Right forelimb (tissue), 1 donor: ENCODE data around the gene MMP20.
"Not testable (repeated sequence)": the region's sequence is repeated elsewhere in the genome, so short reads cannot be mapped to it uniquely, and the experiment has no call there.

ENCODE experiments used
- DNase-seq: peaks from one replicate; pipeline ENCODE4 v3.0.0-alpha.2; 2018

MMP20 gene

GRCh38 chr11:102625177-102625576, at the start of gene MMP20:
TSS of gene MMP20 (minus strand) at chr11:102625332. CDS start at chr11:102625319, 13 bp downstream.
- DNase-seq = no peak

GRCh38 chr11:102669664-102670063, 44.5 kb upstream of the MMP20 start:
- DNase-seq = no peak

- DNase-seq = no peak
These were observed 41.3 kb upstream of the MMP20 start for GRCh38 chr11:102666331-102666957.

- DNase-seq = no peak
These were observed 39.0 kb upstream of the MMP20 start for GRCh38 chr11:102664001-102664752.

GRCh38 chr11:102662607-102663006, 37.5 kb upstream of the MMP20 start:
- DNase-seq = no peak

GRCh38 chr11:102661040-102661439, 35.9 kb upstream of the MMP20 start:
- DNase-seq = no peak

GRCh38 chr11:102656528-102656927, 31.4 kb upstream of the MMP20 start:
- DNase-seq = no peak

- DNase-seq = no peak
These were observed 30.4 kb upstream of the MMP20 start for GRCh38 chr11:102655547-102655946.

GRCh38 chr11:102654761-102655160, 29.6 kb upstream of the MMP20 start:
- no peak for DNase-seq

GRCh38 chr11:102653744-102654291, 28.7 kb upstream of the MMP20 start:
- DNase-seq = no peak

GRCh38 chr11:102647430-102647829, 22.3 kb upstream of the MMP20 start:
- no peak for DNase-seq

- DNase-seq = no peak
These were observed 18.8 kb upstream of the MMP20 start for GRCh38 chr11:102643941-102644340.

- DNase-seq = no peak
These were observed 15.8 kb upstream of the MMP20 start for GRCh38 chr11:102640946-102641345.

- DNase-seq = no peak
These were observed 14.5 kb upstream of the MMP20 start for GRCh38 chr11:102639656-102640055.

- DNase-seq = no peak
These were observed 12.6 kb upstream of the MMP20 start for GRCh38 chr11:102637731-102638130.

GRCh38 chr11:102633385-102634026, 8.4 kb upstream of the MMP20 start:
- no peak for DNase-seq

- no peak for DNase-seq
These were observed 6.9 kb upstream of the MMP20 start for GRCh38 chr11:102632026-102632425.

GRCh38 chr11:102630598-102631448, 5.7 kb upstream of the MMP20 start:
- DNase-seq = no peak

- DNase-seq = not testable (repeated sequence)
These were observed 4.8 kb upstream of the MMP20 start for GRCh38 chr11:102629908-102630307.

GRCh38 chr11:102626676-102627075, 1.5 kb upstream of the MMP20 start:
- DNase-seq = no peak

GRCh38 chr11:102623998-102624397, 1.1 kb downstream of the MMP20 start:
- DNase-seq = no peak

GRCh38 chr11:102623128-102623527, 2.0 kb downstream of the MMP20 start:
- DNase-seq = no peak

GRCh38 chr11:102622258-102622657, 2.9 kb downstream of the MMP20 start:
- no peak for DNase-seq
